Measurements from ENCODE around the gene MSMB. TPM values are rescaled to one million over a fixed set of nuclear protein-coding genes. Genes with fewer than 3 reads are reported as not detected.
A peak's percentile ranks its signal among the peaks of the same experiment; 100 is the strongest.

The MSMB gene
- total RNA-seq, 1 experiment from 2014 or later = not detected

- no peaks in the 10 kb centered on the region for H3K9me2 ChIP-seq (ENCODE audit: insufficient read depth)
- no peaks in the 10 kb centered on the region for H3K79me2 ChIP-seq (ENCODE audit: low read depth)
- no peaks in the 10 kb centered on the region for H3K9me3 ChIP-seq (ENCODE audit: insufficient read depth, low read depth)
- peaks cover 44% of the 10 kb centered on the region for H3K4me1 ChIP-seq (replicated peaks; ENCODE audit: insufficient read depth)
- no peak overlapping the region for H3K27ac ChIP-seq
- CTCF ChIA-PET = no interaction called here
- TF ChIP-seq CTCF (conservative IDR thresholded peaks at IDR 0.05) = peak; percentile 32; the same call in 1 of the 2 replicates
- TF ChIP-seq EZH2 (IDR thresholded peaks at IDR 0.05; ENCODE audit: low read depth) = no peak
- POLR2A ChIA-PET (ENCODE audit: unreplicated experiment) = no interaction called here
- no peaks in the 10 kb centered on the region for H4K20me1 ChIP-seq (ENCODE audit: insufficient read depth)
- no TSS peak for BruUV-seq (replicated peaks)
- H3K4me2 ChIP-seq = no peak overlapping the region
- H3K4me3 ChIP-seq = no peak overlapping the region
- H3F3A ChIP-seq (ENCODE audit: insufficient read depth, low read depth) = peaks cover 18% of the 10 kb centered on the region
- H3K36me3 ChIP-seq (ENCODE audit: low read depth) = no peaks in the 10 kb centered on the region
- DNase-seq = peak in 1 of 2 experiments; percentile 54
- H3K27me3 ChIP-seq (ENCODE audit: insufficient read depth, low read depth) = no peaks in the 10 kb centered on the region
- intact Hi-C loops (cut with micrococcal nuclease; ENCODE audit: unreplicated experiment) = loop anchor here (5.0 kb wide), 1 partner anchor 186 kb away; no protein-coding TSS in a partner anchor
- H2AFZ ChIP-seq = no peak overlapping the region; the same call in 1 of the 2 replicates
These were observed 9.9 kb downstream of the MSMB start for GRCh38 chr10:46035923-46036849.

GRCh38 chr10:46033602-46034011, 12.5 kb downstream of the MSMB start:
- Histone ChIP-seq H3K79me2 (ENCODE audit: low read depth) (peaks cover 16% of the 10 kb centered on the region), H3K27ac (peak overlapping the region; percentile 15), H3K4me2 (no peak overlapping the region), H4K20me1 (ENCODE audit: insufficient read depth) (0 out of 2 replicates have a peak, but pooled peaks cover 6% of the 10 kb centered on the region), H3K36me3 (ENCODE audit: low read depth) (no peaks in the 10 kb centered on the region), H3K27me3 (ENCODE audit: insufficient read depth, low read depth) (no peaks in the 10 kb centered on the region), H2AFZ (0 out of 2 replicates have a peak overlapping the region, but pooled peaks have one; percentile 14), H3K9me3 (ENCODE audit: insufficient read depth, low read depth) (no peaks in the 10 kb centered on the region), H3K4me3 (no peak overlapping the region), H3K4me1 (replicated peaks; ENCODE audit: insufficient read depth) (peaks cover 32% of the 10 kb centered on the region), H3K9me2 (ENCODE audit: insufficient read depth) (no peaks in the 10 kb centered on the region), H3F3A (ENCODE audit: insufficient read depth, low read depth) (no peaks in the 10 kb centered on the region)
- POLR2A ChIA-PET (ENCODE audit: unreplicated experiment) = no interaction called here
- no TSS peak for BruUV-seq (replicated peaks)
- TF ChIP-seq EZH2 (IDR thresholded peaks at IDR 0.05; ENCODE audit: low read depth) (no peak), CTCF (conservative IDR thresholded peaks at IDR 0.05) (no peak)
- DNase-seq = peak; percentile 69 to 81
- intact Hi-C loops (cut with micrococcal nuclease; ENCODE audit: unreplicated experiment) = loop anchor here (5.0 kb wide), 1 partner anchor 796 kb away; no protein-coding TSS in a partner anchor
- CTCF ChIA-PET = no interaction called here

- ChIA-PET POLR2A (ENCODE audit: unreplicated experiment) (no interaction called here), CTCF (no interaction called here)
- DNase-seq = no peak
- no peaks in the 10 kb centered on the region for H3F3A ChIP-seq (ENCODE audit: insufficient read depth, low read depth)
- 0 out of 2 replicates have a peak, but pooled peaks cover 6% of the 10 kb centered on the region for H3K36me3 ChIP-seq (ENCODE audit: low read depth)
- no peak overlapping the region for H3K27ac ChIP-seq
- H3K27me3 ChIP-seq (ENCODE audit: insufficient read depth, low read depth) = no peaks in the 10 kb centered on the region
- H3K4me3 ChIP-seq = no peak overlapping the region
- H3K9me3 ChIP-seq (ENCODE audit: insufficient read depth, low read depth) = no peaks in the 10 kb centered on the region
- TF ChIP-seq EZH2 (IDR thresholded peaks at IDR 0.05; ENCODE audit: low read depth) (no peak), CTCF (conservative IDR thresholded peaks at IDR 0.05) (no peak)
- H3K4me1 ChIP-seq (replicated peaks; ENCODE audit: insufficient read depth) = peaks cover 39% of the 10 kb centered on the region
- no peaks in the 10 kb centered on the region for H3K9me2 ChIP-seq (ENCODE audit: insufficient read depth)
- BruUV-seq (replicated peaks) = no TSS peak
- H3K79me2 ChIP-seq (ENCODE audit: low read depth) = peaks cover 33% of the 10 kb centered on the region
- intact Hi-C loops (cut with micrococcal nuclease; ENCODE audit: unreplicated experiment) = loop anchor here (5.0 kb wide), 1 partner anchor 795 kb away; no protein-coding TSS in a partner anchor
- H4K20me1 ChIP-seq (ENCODE audit: insufficient read depth) = peaks cover 21% of the 10 kb centered on the region
- H3K4me2 ChIP-seq = no peak overlapping the region
- no peak overlapping the region; the same call in 1 of the 2 replicates for H2AFZ ChIP-seq
These were observed 14.2 kb downstream of the MSMB start for GRCh38 chr10:46031648-46032532.

All from PC-9 (cell line).